GM12865 (cell line): ENCODE data around the gene SPOCK3.
"Not testable (repeated sequence)": the region's sequence is repeated elsewhere in the genome, so short reads cannot be mapped to it uniquely, and the experiment has no call there.

Experiments used
- DNase-seq: peaks from one replicate; pipeline ENCODE4 v3.0.0; 2010; ENCODE audit warnings: low read depth
- H3K4me3 ChIP-seq: 2 replicates; pipeline ENCODE4 v1.5.1; 2011; ENCODE audit warnings: mild to moderate bottlenecking, low read depth, low read length, control low read depth
- CTCF ChIP-seq: IDR thresholded peaks from 2 replicates; pipeline ENCODE4 v1.5.1; 2011; ENCODE audit warnings: low read length, control low read depth, low read depth, inconsistent platforms; ENCODE audit not compliant: insufficient read depth; ENCODE audit errors: missing control alignments

SPOCK3 gene

GRCh38 chr4:166734797-166735196, 499.5 kb downstream of the SPOCK3 start:
- TF ChIP-seq CTCF = no peak

GRCh38 chr4:166733686-166734085, 500.6 kb downstream of the SPOCK3 start:
- no peak overlapping the region for H3K4me3 ChIP-seq
- no peak for DNase-seq
- no peak for TF ChIP-seq CTCF

More at GRCh38 chr4:166734797-166735196, 499.5 kb downstream of the SPOCK3 start:
- no peak overlapping the region for H3K4me3 ChIP-seq
- DNase-seq = no peak

- DNase-seq = no peak
These were observed 507.5 kb downstream of the SPOCK3 start for GRCh38 chr4:166726832-166727231.

GRCh38 chr4:166724369-166724768, 509.9 kb downstream of the SPOCK3 start:
- no peak for TF ChIP-seq CTCF
- H3K4me3 ChIP-seq = no peak overlapping the region
- no peak for DNase-seq

More at GRCh38 chr4:166726832-166727231, 507.5 kb downstream of the SPOCK3 start:
- no peak for TF ChIP-seq CTCF
- no peak overlapping the region for H3K4me3 ChIP-seq

GRCh38 chr4:166723532-166724140, 510.7 kb downstream of the SPOCK3 start:
- no peak for DNase-seq
- no peak overlapping the region for H3K4me3 ChIP-seq
- no peak for TF ChIP-seq CTCF

GRCh38 chr4:166715748-166716713, 518.3 kb downstream of the SPOCK3 start:
- DNase-seq, H3K4me3 ChIP-seq: not testable (repeated sequence)

- no peak for TF ChIP-seq CTCF
- no peak for DNase-seq
- H3K4me3 ChIP-seq = no peak overlapping the region
These were observed 533.7 kb downstream of the SPOCK3 start for GRCh38 chr4:166700592-166700991.
